SK-N-SH (cell line): ENCODE data around the gene NIT1. TPM values are rescaled to one million over a fixed set of nuclear protein-coding genes. Genes with fewer than 3 reads are reported as not detected.

Experiments used
- CTCF ChIA-PET: fragments of 300-600, 350-600 bp; formaldehyde crosslinking; extraction: SDS; loops from one replicate; lab custom pipeline; 2021; lab: Yijun Ruan, JAX
- POLR2A ChIA-PET: fragments of 350-600 bp; sonication (Branson Sonifier 250); formaldehyde crosslinking; extraction: SDS; loops from one replicate; lab custom pipeline; 2020; ENCODE audit warnings: antibody characterized with exemption, inconsistent platforms; lab: Yijun Ruan, JAX
- DNase-seq: peaks from one replicate; pipeline ENCODE4 v3.0.0; 2012
- H2AFZ ChIP-seq: fragments of 200-600 bp; sonication (generic); 2 replicates; pipeline ENCODE4 v1.8.1; 2016; ENCODE audit warnings: antibody characterized with exemption, mild to moderate bottlenecking, low read depth
- H3F3A ChIP-seq: fragments of 200-600 bp; sonication (generic); replicated peaks from 2 replicates; pipeline ENCODE3; 2016; ENCODE audit warnings: antibody characterized with exemption, mild to moderate bottlenecking; ENCODE audit not compliant: insufficient read depth
- H3K27ac ChIP-seq, 2 experiments: fragments of 200-500 bp in 1 of 2; fragments of 200-600 bp in 1 of 2; sonication (Bioruptor generic) in 1 of 2; sonication (generic), shearing (Covaris generic) in 1 of 2; 2 replicates each; pipeline versions ENCODE4 v1.5.1 to v1.6.1; 2014 to 2016; ENCODE audit warnings: low read depth in 2 of 2, inconsistent platforms in 1 of 2, low read length in 1 of 2, mild to moderate bottlenecking in 1 of 2, mixed read lengths in 1 of 2
- H3K27me3 ChIP-seq: fragments of 200-600 bp; sonication (generic), shearing (Covaris generic); 2 replicates; pipeline ENCODE4 v1.6.1; 2016; ENCODE audit warnings: mixed run types; ENCODE audit not compliant: insufficient read depth
- H3K36me3 ChIP-seq, 2 experiments: fragments of 200-500 bp in 1 of 2; fragments of 200-600 bp in 1 of 2; sonication (Bioruptor generic) in 1 of 2; sonication (generic) in 1 of 2; replicated peaks in 1 of 2; 2 replicates each; pipeline versions ENCODE3 to v1.5.1; 2014 to 2016; ENCODE audit warnings: low read length in 1 of 2, mild to moderate bottlenecking in 1 of 2; ENCODE audit not compliant: insufficient read depth in 2 of 2, control insufficient read depth in 1 of 2
- H3K4me1 ChIP-seq, 2 experiments: fragments of 200-500 bp in 1 of 2; fragments of 200-600 bp in 1 of 2; sonication (Bioruptor generic) in 1 of 2; sonication (generic), shearing (Covaris generic) in 1 of 2; 2 replicates each; pipeline versions ENCODE4 v1.5.1 to v1.6.1; 2014 to 2016; ENCODE audit warnings: low read depth in 1 of 2, low read length in 1 of 2, mixed run types in 1 of 2; ENCODE audit not compliant: insufficient read depth in 2 of 2, control insufficient read depth in 1 of 2
- H3K4me2 ChIP-seq: fragments of 200-600 bp; sonication (generic), shearing (Covaris generic); 2 replicates; pipeline ENCODE4 v1.6.1; 2017; ENCODE audit warnings: mixed run types
- H3K4me3 ChIP-seq, 2 experiments: fragments of 200-500 bp in 1 of 2; fragments of 200-600 bp in 1 of 2; sonication (Bioruptor generic) in 1 of 2; sonication (generic), shearing (Covaris generic) in 1 of 2; 2 replicates each; pipeline versions ENCODE4 v1.5.1 to v1.8.1; 2014 to 2016; ENCODE audit warnings: low read depth in 2 of 2, inconsistent platforms in 1 of 2, low read length in 1 of 2, mild to moderate bottlenecking in 1 of 2, mixed read lengths in 1 of 2, moderate library complexity in 1 of 2
- H3K79me2 ChIP-seq: fragments of 200-600 bp; sonication (generic); 2 replicates; pipeline ENCODE4 v1.8.1; 2017; ENCODE audit warnings: mild to moderate bottlenecking; ENCODE audit not compliant: insufficient read depth
- H3K9ac ChIP-seq: fragments of 200-600 bp; sonication (generic); 2 replicates; pipeline ENCODE4 v1.6.1; 2017; ENCODE audit warnings: mixed run types
- H3K9me2 ChIP-seq: fragments of 200-600 bp; sonication (generic); 2 replicates; pipeline ENCODE4 v1.6.1; 2017; ENCODE audit warnings: mixed run types
- H3K9me3 ChIP-seq: fragments of 200-600 bp; sonication (generic); 2 replicates; pipeline ENCODE4 v1.6.1; 2017; ENCODE audit warnings: mixed run types, mild to moderate bottlenecking, moderate library complexity
- H4K20me1 ChIP-seq: fragments of 200-600 bp; sonication (generic); 2 replicates; pipeline ENCODE4 v1.6.1; 2017; ENCODE audit warnings: mild to moderate bottlenecking, mixed run types; ENCODE audit not compliant: insufficient read depth
- CTCF ChIP-seq: fragments of 200-600 bp; sonication (generic); IDR thresholded peaks from 2 replicates; pipeline ENCODE4 v1.6.1; 2017; ENCODE audit warnings: antibody characterized with exemption, mild to moderate bottlenecking, moderate library complexity
- ELF1 ChIP-seq: IDR thresholded peaks from 2 replicates; pipeline ENCODE4 v1.4.0; 2012
- EZH2phosphoT487 ChIP-seq: fragments of 200-600 bp; sonication (generic); IDR thresholded peaks from 2 replicates; pipeline ENCODE4 v1.6.1; 2017; ENCODE audit warnings: low read depth, mixed run types, mild to moderate bottlenecking, antibody characterized with exemption, moderate library complexity, borderline replicate concordance
- FOSL2 ChIP-seq: IDR thresholded peaks from 2 replicates; pipeline ENCODE4 v1.4.0; 2012; ENCODE audit warnings: low read depth, mild to moderate bottlenecking, moderate library complexity, borderline replicate concordance
- GABPA ChIP-seq: IDR thresholded peaks from 2 replicates; pipeline ENCODE4 v1.4.0; 2012; ENCODE audit warnings: low read depth, mild to moderate bottlenecking
- GATA2 ChIP-seq: sonication (generic); formaldehyde crosslinking; IDR thresholded peaks from 2 replicates; pipeline ENCODE4 v1.5.0; 2020; ENCODE audit warnings: mild to moderate bottlenecking, missing genetic modification reagents
- MXI1 ChIP-seq: IDR thresholded peaks from 2 replicates; pipeline ENCODE4 v1.6.1; 2012; ENCODE audit warnings: mild to moderate bottlenecking, low read depth, low read length, improper control_type of control experiment
- PBX3 ChIP-seq: IDR thresholded peaks from 2 replicates; pipeline ENCODE4; 2012
- POLR2AphosphoS5 ChIP-seq: IDR thresholded peaks from 2 replicates; pipeline ENCODE4 v1.6.1; 2012; ENCODE audit warnings: low read depth, low read length
- RAD21 ChIP-seq: IDR thresholded peaks from 2 replicates; pipeline ENCODE4 v1.6.1; 2012; ENCODE audit warnings: mild to moderate bottlenecking, low read length
- REST ChIP-seq: IDR thresholded peaks from 2 replicates; pipeline ENCODE4 v1.6.1; 2012; ENCODE audit warnings: mild to moderate bottlenecking, low read depth, low read length, moderate library complexity
- RFX5 ChIP-seq: IDR thresholded peaks from 2 replicates; pipeline ENCODE4 v1.6.1; 2012; ENCODE audit warnings: mild to moderate bottlenecking, improper control_type of control experiment, low read length
- RXRA ChIP-seq: IDR thresholded peaks from 2 replicates; pipeline ENCODE4 v1.4.0; 2012; ENCODE audit warnings: low read depth, mild to moderate bottlenecking, borderline replicate concordance
- SIN3A ChIP-seq: IDR thresholded peaks from 2 replicates; pipeline ENCODE4 v1.6.1; 2012; ENCODE audit warnings: low read depth, mild to moderate bottlenecking, low read length, moderate library complexity, borderline replicate concordance
- TAF1 ChIP-seq: IDR thresholded peaks from 2 replicates; pipeline ENCODE4 v1.6.1; 2012; ENCODE audit warnings: low read depth, mild to moderate bottlenecking, low read length, moderate library complexity, borderline replicate concordance
- TCF12 ChIP-seq: IDR thresholded peaks from 2 replicates; pipeline ENCODE4 v1.4.0; 2012
- TEAD4 ChIP-seq: IDR thresholded peaks from 2 replicates; pipeline ENCODE4 v1.4.0; 2012; ENCODE audit warnings: mild to moderate bottlenecking, borderline replicate concordance; ENCODE audit not compliant: insufficient read depth
- USF2 ChIP-seq: fragments of 150-350 bp; IDR thresholded peaks from 2 replicates; pipeline ENCODE4 v1.6.1; 2017; ENCODE audit warnings: antibody characterized with exemption, low read length, low read depth, borderline replicate concordance
- WGBS: methylation state at CpG from one replicate; pipeline ENCODE4 v1.1.6; 2017; ENCODE audit warnings: low lambda C conversion rate; 5-methylcytosine and 5-hydroxymethylcytosine counted together
- polyA plus RNA-seq, 3 experiments: library from polyadenylated mRNA; depleted of rRNA; stranded (reverse); fragments of >200 nt; gene quantifications; 2 replicates each; pipeline ENCODE4 v1.2.3, GENCODE V29; 2012
- TF ChIP-seq, protein P1 (sequence below): IDR thresholded peaks from 2 replicates; pipeline ENCODE4 v1.4.0; 2012; ENCODE audit warnings: low read depth
- TF ChIP-seq, protein P2 (sequence below): fragments of 150-350 bp; IDR thresholded peaks from 2 replicates; pipeline ENCODE4 v1.6.1; 2016; ENCODE audit warnings: mild to moderate bottlenecking, low read depth, low read length

NIT1 gene
- polyA plus RNA-seq, 1 of the 3 experiments (the other 2 are of a cell fraction) = 38.7 TPM

DNA sequence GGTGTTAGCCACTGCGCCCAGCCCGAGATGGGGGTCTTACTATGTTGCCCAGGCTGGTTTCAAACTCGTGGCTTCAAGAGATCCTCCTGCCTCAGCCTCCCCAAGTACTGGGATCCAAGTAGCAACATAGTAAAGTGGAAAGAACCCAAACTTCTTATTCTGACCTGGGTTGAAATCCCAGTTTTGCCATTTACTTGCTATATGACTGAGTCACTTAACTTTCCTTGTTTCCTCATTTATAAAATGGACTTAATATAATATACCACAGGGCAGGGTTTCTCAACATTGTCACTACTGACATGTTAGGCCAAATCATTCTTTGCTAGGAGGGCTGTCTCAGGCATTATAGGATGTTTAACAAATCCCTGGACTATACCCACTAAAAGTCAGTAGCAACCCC lies 6.8 kb upstream of the NIT1 start:
- DNase-seq = no peak
- ChIA-PET CTCF (no interaction called here), POLR2A (no interaction called here)
- no peaks in the 10 kb centered on the region for H3K9me2 ChIP-seq
- no peaks in the 10 kb centered on the region for H3K9me3 ChIP-seq
- no peak overlapping the region for H3K27ac ChIP-seq
- no peak overlapping the region for H2AFZ ChIP-seq
- H3K79me2 ChIP-seq = peaks cover 100% of the 10 kb centered on the region
- no peak overlapping the region for H3K9ac ChIP-seq
- peaks cover 68% of the 10 kb centered on the region for H4K20me1 ChIP-seq
- peaks cover 11% of the 10 kb centered on the region for H3F3A ChIP-seq
- WGBS = 90% methylated on average over 3 of the region's 3 CpGs
- H3K27me3 ChIP-seq = no peaks in the 10 kb centered on the region
- peaks cover 0 to 10% of the 10 kb centered on the region in 2 experiments; a peak in 3 of 4 replicates for H3K4me1 ChIP-seq
- peaks cover 16 to 30% of the 10 kb centered on the region in 2 experiments for H3K36me3 ChIP-seq
- no peak overlapping the region for H3K4me2 ChIP-seq
- H3K4me3 ChIP-seq = no peak overlapping the region
- TF ChIP-seq FOSL2 (no peak), TEAD4 (no peak), RFX5 (no peak), MXI1 (no peak), GATA2 (CRISPR knock-in tag) (no peak), TAF1 (no peak), RAD21 (no peak), REST (no peak), ELF1 (no peak), TCF12 (no peak), SIN3A (no peak), POLR2AphosphoS5 (no peak), USF2 (no peak), GABPA (no peak), EZH2phosphoT487 (no peak), RXRA (no peak), PBX3 (no peak), CTCF (no peak)
- TF ChIP-seq, protein P1, sequence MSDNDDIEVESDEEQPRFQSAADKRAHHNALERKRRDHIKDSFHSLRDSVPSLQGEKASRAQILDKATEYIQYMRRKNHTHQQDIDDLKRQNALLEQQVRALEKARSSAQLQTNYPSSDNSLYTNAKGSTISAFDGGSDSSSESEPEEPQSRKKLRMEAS = no peak
- TF ChIP-seq, protein P2, sequence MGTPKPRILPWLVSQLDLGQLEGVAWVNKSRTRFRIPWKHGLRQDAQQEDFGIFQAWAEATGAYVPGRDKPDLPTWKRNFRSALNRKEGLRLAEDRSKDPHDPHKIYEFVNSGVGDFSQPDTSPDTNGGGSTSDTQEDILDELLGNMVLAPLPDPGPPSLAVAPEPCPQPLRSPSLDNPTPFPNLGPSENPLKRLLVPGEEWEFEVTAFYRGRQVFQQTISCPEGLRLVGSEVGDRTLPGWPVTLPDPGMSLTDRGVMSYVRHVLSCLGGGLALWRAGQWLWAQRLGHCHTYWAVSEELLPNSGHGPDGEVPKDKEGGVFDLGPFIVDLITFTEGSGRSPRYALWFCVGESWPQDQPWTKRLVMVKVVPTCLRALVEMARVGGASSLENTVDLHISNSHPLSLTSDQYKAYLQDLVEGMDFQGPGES = no peak
